Measurements from ENCODE around the gene PHLPP1.

DNA sequence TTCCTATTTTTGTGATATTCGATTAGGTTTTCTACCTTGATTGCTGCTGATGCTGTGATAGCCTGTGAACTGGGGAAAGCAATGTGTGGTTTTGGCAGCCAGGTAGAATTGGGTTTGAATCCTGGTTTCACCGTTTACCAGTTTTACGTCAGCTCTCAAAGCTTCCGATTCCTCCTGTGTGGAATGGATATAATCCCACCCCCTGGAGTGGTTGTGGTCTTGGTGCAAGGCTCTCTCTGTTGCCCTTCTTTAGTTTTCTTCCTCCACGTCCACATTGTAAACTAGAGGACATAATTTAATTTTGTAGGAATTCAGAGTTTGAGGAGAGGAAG, 45.0 kb downstream of the PHLPP1 start:
- TF ChIP-seq CTCF (IDR thresholded peaks at IDR 0.05) (no peak), POLR2A (IDR thresholded peaks at IDR 0.05) (no peak)

All from Peyer's patch (tissue), 4 donors.